GM12878 (cell line): ENCODE measurements around the gene FHL3. TPM values are rescaled to one million over a fixed set of nuclear protein-coding genes. Genes with fewer than 3 reads are reported as not detected.

ENCODE experiments used
- ATF3 ChIP-seq: IDR thresholded peaks from 2 replicates; pipeline ENCODE4 v1.6.1; 2011; ENCODE audit warnings: low read depth, mild to moderate bottlenecking, low read length, moderate library complexity, borderline replicate concordance; ENCODE audit errors: extremely low read depth
- BCL11A ChIP-seq: IDR thresholded peaks from 2 replicates; pipeline ENCODE4 v1.6.1; 2011; ENCODE audit warnings: low read depth, low read length
- CHD2 ChIP-seq: IDR thresholded peaks from 2 replicates; pipeline ENCODE4 v1.6.1; 2011; ENCODE audit warnings: low read depth, low read length, improper control_type of control experiment, borderline replicate concordance
- CREM ChIP-seq: IDR thresholded peaks from 2 replicates; pipeline ENCODE4 v1.6.1; 2014; ENCODE audit warnings: antibody characterized with exemption, low read depth
- DPF2 ChIP-seq: fragments of 450-650 bp; IDR thresholded peaks from 2 replicates; pipeline ENCODE4 v1.6.1; 2017; ENCODE audit warnings: mild to moderate bottlenecking
- HDAC6 ChIP-seq: fragments of 200-600 bp; sonication (generic); IDR thresholded peaks from one replicate; pipeline ENCODE4 v1.8.0; 2017; ENCODE audit warnings: antibody characterized with exemption; ENCODE audit not compliant: unreplicated experiment
- IKZF1 ChIP-seq: fragments of 450-650 bp; conservative IDR thresholded peaks from 2 replicates; pipeline ENCODE4 v1.6.1; 2017; ENCODE audit warnings: antibody characterized with exemption, mild to moderate bottlenecking
- IKZF2 ChIP-seq, 2 experiments: fragments of 450-650 bp; IDR thresholded peaks; 2 replicates each; pipeline ENCODE4 v1.6.1; 2017; ENCODE audit warnings: mild to moderate bottlenecking in 2 of 2, moderate library complexity in 2 of 2
- IRF3 ChIP-seq: fragments of 450-650 bp; IDR thresholded peaks from 2 replicates; pipeline ENCODE4 v1.6.1; 2014; ENCODE audit warnings: mild to moderate bottlenecking
- JUND ChIP-seq: IDR thresholded peaks from 2 replicates; pipeline ENCODE4 v1.6.1; 2012; ENCODE audit warnings: low read depth, mild to moderate bottlenecking, low read length, improper control_type of control experiment, moderate library complexity
- KLF5 ChIP-seq: fragments of 450-650 bp; IDR thresholded peaks from 2 replicates; pipeline ENCODE4 v1.6.1; 2014; ENCODE audit warnings: mild to moderate bottlenecking; ENCODE audit not compliant: partially characterized antibody
- MEF2B ChIP-seq: fragments of 450-650 bp; IDR thresholded peaks from 2 replicates; pipeline ENCODE4 v1.6.1; 2018; ENCODE audit warnings: mild to moderate bottlenecking, moderate library complexity; ENCODE audit not compliant: partially characterized antibody, poor library complexity, severe bottlenecking
- MYB ChIP-seq: fragments of 150-350 bp; IDR thresholded peaks from 2 replicates; pipeline ENCODE4 v1.6.1; 2014; ENCODE audit warnings: mild to moderate bottlenecking, low read depth, low read length, borderline replicate concordance
- MYC ChIP-seq: IDR thresholded peaks from 2 replicates; pipeline ENCODE4 v1.6.1; 2011; ENCODE audit warnings: mild to moderate bottlenecking, low read length, moderate library complexity, inconsistent platforms; ENCODE audit not compliant: insufficient read depth, insufficient replicate concordance, insufficient read length, severe bottlenecking
- NRF1 ChIP-seq: conservative IDR thresholded peaks from 2 replicates; pipeline ENCODE4 v1.6.1; 2011; ENCODE audit warnings: mild to moderate bottlenecking, low read depth, low read length, improper control_type of control experiment
- PBX3 ChIP-seq: IDR thresholded peaks from 2 replicates; pipeline ENCODE4 v1.6.1; 2011; ENCODE audit warnings: mild to moderate bottlenecking, low read depth, low read length, moderate library complexity; ENCODE audit not compliant: insufficient replicate concordance
- PRDM15 ChIP-seq: fragments of 450-650 bp; formaldehyde crosslinking; IDR thresholded peaks from 2 replicates; pipeline ENCODE4 v1.4.0; 2020; ENCODE audit warnings: mild to moderate bottlenecking, moderate library complexity
- RBBP5 ChIP-seq: fragments of 200-600 bp; sonication (generic); conservative IDR thresholded peaks from 2 replicates; pipeline ENCODE4 v1.6.1; 2016
- SMAD5 ChIP-seq: IDR thresholded peaks from 2 replicates; pipeline ENCODE4 v1.6.1; 2016; ENCODE audit warnings: antibody characterized with exemption, low read depth
- SREBF1 ChIP-seq: IDR thresholded peaks from 2 replicates; pipeline ENCODE4 v1.6.1; 2012; ENCODE audit warnings: mild to moderate bottlenecking, low read length
- TCF3 ChIP-seq: IDR thresholded peaks from 2 replicates; pipeline ENCODE4 v1.6.1; 2012; ENCODE audit warnings: low read depth, mild to moderate bottlenecking, low read length, borderline replicate concordance; ENCODE audit not compliant: insufficient read depth
- WRNIP1 ChIP-seq: IDR thresholded peaks from 2 replicates; pipeline ENCODE4 v1.6.1; 2011; ENCODE audit warnings: low read depth, low read length, improper control_type of control experiment, borderline replicate concordance
- YY1 ChIP-seq: IDR thresholded peaks from 2 replicates; pipeline ENCODE4 v1.6.1; 2011; ENCODE audit warnings: low read depth, mild to moderate bottlenecking, low read length
- ZNF24 ChIP-seq: fragments of 450-650 bp; IDR thresholded peaks from 2 replicates; pipeline ENCODE4 v1.6.1; 2017; ENCODE audit warnings: antibody characterized with exemption, mild to moderate bottlenecking
- ZSCAN29 ChIP-seq: fragments of 450-650 bp; IDR thresholded peaks from 2 replicates; pipeline ENCODE4 v1.6.1; 2017; ENCODE audit warnings: mild to moderate bottlenecking, moderate library complexity
- polyA plus RNA-seq, 11 experiments: library from polyadenylated mRNA; depleted of rRNA in 4 of 11; unstranded in 6 of 11; stranded (reverse) in 5 of 11; fragments of >200 nt; fragmentation: Nextera tagmentation in 4 of 11; fragmentation: Illumina TruSeq in 1 of 11; extraction: Ambion mirVana in 4 of 11; extraction: Trizol in 1 of 11; gene quantifications; 1 replicate in 1 of 11; 2 replicates in 10 of 11; pipeline versions ENCODE4 v1.2.1 to v1.2.3, GENCODE V29; 2011 to 2016; ENCODE audit warnings: inconsistent platforms in 2 of 11, missing spikeins in 2 of 11, low read depth in 1 of 11
- total RNA-seq, 4 experiments: library from RNA; depleted of rRNA in 3 of 4; stranded (reverse); fragments of >200 nt in 3 of 4; fragmentation: Illumina TruSeq in 1 of 4; extraction: Trizol in 1 of 4; gene quantifications; 2 replicates each; pipeline versions ENCODE4 v1.2.1 to v1.2.3, GENCODE V29; 2013 to 2021

The FHL3 gene
- total and polyA plus RNA-seq, 10 of the 15 experiments (the other 5 are each of a cell fraction or from before 2014, with no cell fraction given), result 0.26 to 13.9 (median 7.9) TPM

- peak; percentile 76 for TF ChIP-seq CREM
- TF ChIP-seq CHD2, result peak; percentile 81
- TF ChIP-seq TCF3, result peak; percentile 70; the same call in 1 of the 2 replicates
- peak; percentile 96 for TF ChIP-seq DPF2
- peak; percentile 43 for TF ChIP-seq MEF2B
- TF ChIP-seq SREBF1, result no peak
- no peak for TF ChIP-seq IRF3
- no peak for TF ChIP-seq WRNIP1
- no peak for TF ChIP-seq PBX3
- no peak for TF ChIP-seq SMAD5
- TF ChIP-seq IKZF1, result peak; percentile 97
- TF ChIP-seq MYC, result no peak
- peak; percentile 29 for TF ChIP-seq KLF5
- peak; percentile 56; the same call in 1 of the 2 replicates for TF ChIP-seq JUND
- no peak for TF ChIP-seq MYB
- no peak for TF ChIP-seq ZNF24
- peak; percentile 28; the same call in 1 of the 2 replicates for TF ChIP-seq YY1
- TF ChIP-seq BCL11A, result peak; percentile 80
- TF ChIP-seq ATF3, result no peak
- TF ChIP-seq PRDM15 (CRISPR knock-in tag), result no peak
- TF ChIP-seq ZSCAN29, result no peak
- TF ChIP-seq HDAC6, result no peak
- no peak for TF ChIP-seq NRF1
- peak; percentile 94 to 97 for TF ChIP-seq IKZF2 (IDR thresholded peaks at IDR 0.05)
- no peak for TF ChIP-seq RBBP5
Observed at GRCh38 chr1:38029685-38030511, 24.6 kb upstream of the FHL3 start (continued).
